HepG2 (cell line): Measurements from ENCODE around the gene CEP68. TPM values are rescaled to one million over a fixed set of nuclear protein-coding genes. Genes with fewer than 3 reads are reported as not detected.
A peak's percentile ranks its signal among the peaks of the same experiment; 100 is the strongest.

Experiments used
- ASH2L ChIP-seq: fragments of 300-600, 200-600 bp; sonication (generic); IDR thresholded peaks from 2 replicates; pipeline ENCODE4 v1.7.0; 2017; ENCODE audit warnings: low read depth, mild to moderate bottlenecking, moderate library complexity, mixed read lengths, low read length; ENCODE audit not compliant: insufficient read length
- CCAR2 ChIP-seq: fragments of 200-400 bp; formaldehyde crosslinking; optimal IDR thresholded peaks from 2 replicates; pipeline ENCODE3; 2018; ENCODE audit warnings: low read depth, mild to moderate bottlenecking, low read length, moderate library complexity
- HNRNPL ChIP-seq: fragments of 200-400 bp; formaldehyde crosslinking; IDR thresholded peaks from 2 replicates; pipeline ENCODE4 v1.6.1; 2017; ENCODE audit warnings: mild to moderate bottlenecking, low read depth, low read length
- KAT8 ChIP-seq: IDR thresholded peaks from 2 replicates; pipeline ENCODE4 v1.6.1; 2016; ENCODE audit warnings: missing genetic modification reagents, missing compliant biosample characterization
- NBN ChIP-seq: fragments of 450-650 bp; conservative IDR thresholded peaks from 2 replicates; pipeline ENCODE4 v1.6.1; 2017
- NFIC ChIP-seq: IDR thresholded peaks from 2 replicates; pipeline ENCODE4 v1.6.1; 2012; ENCODE audit warnings: mild to moderate bottlenecking, low read length, inconsistent platforms
- PRDM4 ChIP-seq: sonication (generic); formaldehyde crosslinking; IDR thresholded peaks from 2 replicates; pipeline ENCODE4 v1.9.0; 2021; ENCODE audit warnings: missing genetic modification reagents, borderline replicate concordance
- SRSF1 ChIP-seq: fragments of 200-400 bp; formaldehyde crosslinking; optimal IDR thresholded peaks from 2 replicates; pipeline ENCODE3; 2017; ENCODE audit warnings: mild to moderate bottlenecking, low read depth, low read length, moderate library complexity
- ZBTB43 ChIP-seq: sonication (generic); formaldehyde crosslinking; conservative IDR thresholded peaks from 2 replicates; pipeline ENCODE4 v1.4.0; 2020; ENCODE audit warnings: missing genetic modification reagents
- ZNF124 ChIP-seq: sonication (generic); formaldehyde crosslinking; IDR thresholded peaks from 2 replicates; pipeline ENCODE4 v1.4.0; 2020; ENCODE audit warnings: missing genetic modification reagents
- ZNF205 ChIP-seq: IDR thresholded peaks from 2 replicates; pipeline ENCODE4 v1.6.1; 2018; ENCODE audit warnings: missing biosample characterization, missing genetic modification reagents
- ZNF264 ChIP-seq: sonication (generic); formaldehyde crosslinking; IDR thresholded peaks from 2 replicates; pipeline ENCODE4 v1.4.0; 2020; ENCODE audit warnings: missing genetic modification reagents
- ZNF431 ChIP-seq: sonication (generic); formaldehyde crosslinking; IDR thresholded peaks from 2 replicates; pipeline ENCODE4 v1.9.0; 2022; ENCODE audit warnings: missing genetic modification reagents, low read depth, mild to moderate bottlenecking, borderline replicate concordance
- ZNF484 ChIP-seq: sonication (generic); formaldehyde crosslinking; IDR thresholded peaks from 2 replicates; pipeline ENCODE4 v1.5.1; 2020; ENCODE audit warnings: mild to moderate bottlenecking, low read depth, missing genetic modification reagents, borderline replicate concordance
- ZNF550 ChIP-seq: sonication (generic); formaldehyde crosslinking; IDR thresholded peaks from 2 replicates; pipeline ENCODE4 v1.4.0; 2020; ENCODE audit warnings: mild to moderate bottlenecking, missing genetic modification reagents, borderline replicate concordance
- ZNF557 ChIP-seq: sonication (generic); formaldehyde crosslinking; IDR thresholded peaks from 2 replicates; pipeline ENCODE4 v1.4.0; 2020; ENCODE audit warnings: missing genetic modification reagents
- ZNF615 ChIP-seq: sonication (generic); formaldehyde crosslinking; IDR thresholded peaks from 2 replicates; pipeline ENCODE4 v1.5.0; 2020; ENCODE audit warnings: mild to moderate bottlenecking, missing genetic modification reagents, borderline replicate concordance
- ZNF777 ChIP-seq: sonication (generic); formaldehyde crosslinking; IDR thresholded peaks from 2 replicates; pipeline ENCODE4 v1.4.0; 2020; ENCODE audit warnings: missing genetic modification reagents
- ZNF790 ChIP-seq: sonication (generic); formaldehyde crosslinking; IDR thresholded peaks from 2 replicates; pipeline ENCODE4 v1.8.0; 2022; ENCODE audit warnings: missing genetic modification reagents, mild to moderate bottlenecking, borderline replicate concordance
- ZSCAN5A ChIP-seq: sonication (generic); formaldehyde crosslinking; IDR thresholded peaks from 2 replicates; pipeline ENCODE4 v1.8.0; 2022; ENCODE audit warnings: mild to moderate bottlenecking, missing genetic modification reagents, borderline replicate concordance
- polyA plus RNA-seq, 8 experiments: library from polyadenylated mRNA; depleted of rRNA in 3 of 8; stranded (reverse) in 7 of 8; unstranded in 1 of 8; fragments of >200 nt; fragmentation: Illumina TruSeq in 4 of 8; extraction: Trizol in 4 of 8; gene quantifications; 2 replicates each; pipeline versions ENCODE4 v1.2.1 to v1.2.3, GENCODE V29; 2011 to 2016; ENCODE audit warnings: low read depth in 4 of 8, missing spikeins in 1 of 8, mixed read lengths in 1 of 8; ENCODE audit not compliant: insufficient read depth in 1 of 8
- total RNA-seq, 5 experiments: library from RNA; depleted of rRNA; stranded (reverse); fragments of >200 nt; fragmentation: Illumina TruSeq; extraction: Trizol; gene quantifications; 2 replicates each; pipeline ENCODE4 v1.2.3, GENCODE V29; 2016; ENCODE audit warnings: low read depth in 1 of 5
- TF ChIP-seq, protein P1 (sequence below): sonication (generic); formaldehyde crosslinking; conservative IDR thresholded peaks from 2 replicates; pipeline ENCODE4 v1.8.0; 2022; ENCODE audit warnings: mild to moderate bottlenecking, moderate library complexity, missing genetic modification reagents

CEP68 gene
- total and polyA plus RNA-seq, 2 of the 13 experiments (the other 11 are each of a cell fraction or from before 2014, with no cell fraction given): 5.7 to 9.3 TPM

DNA sequence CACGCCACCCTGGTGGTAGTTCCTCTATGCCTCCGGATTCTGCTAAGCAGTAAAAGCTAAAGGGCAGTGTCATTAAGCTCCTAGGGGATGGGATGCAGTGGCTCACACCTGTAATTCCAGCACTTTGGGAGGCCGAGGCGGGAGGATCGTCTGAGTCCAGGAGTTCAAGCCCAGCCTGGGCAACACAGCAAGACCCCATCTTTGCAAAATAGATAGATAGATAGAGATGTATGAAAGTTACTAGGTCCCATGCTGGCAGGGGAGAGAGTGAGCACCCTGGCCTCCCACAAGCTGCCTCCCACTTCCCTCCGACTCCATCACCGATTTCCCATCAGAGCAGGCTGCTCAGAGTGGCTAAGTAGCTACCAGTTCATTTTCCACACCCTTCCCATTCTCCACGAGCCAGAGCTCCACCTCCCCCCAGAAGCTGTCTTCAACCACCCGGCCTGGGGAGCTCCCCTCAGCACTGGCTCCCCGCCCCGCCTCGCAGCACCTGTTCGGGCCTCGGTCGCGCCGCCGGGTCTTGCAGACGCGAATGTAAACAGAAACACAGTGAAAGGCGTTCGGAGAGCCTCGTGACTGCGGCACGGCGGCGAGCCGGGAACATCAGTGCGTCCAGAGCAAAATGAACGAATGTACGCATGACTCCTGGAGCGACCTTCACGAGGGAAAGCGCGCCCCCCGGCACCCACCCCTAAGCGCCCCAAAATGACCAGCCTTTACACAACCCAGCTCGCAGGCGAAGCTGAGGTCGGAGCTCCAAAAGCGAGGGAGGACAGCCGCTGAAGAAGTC is 598 bp upstream of the CEP68 start (continued):
- TF ChIP-seq ZNF615 (no peak), SRSF1 (no peak), HNRNPL (no peak), ZNF557 (CRISPR knock-in tag) (0 out of 2 replicates have a peak, but pooled peaks have one; percentile 51), ZNF124 (CRISPR knock-in tag) (no peak; the same call in 1 of the 2 replicates), NFIC (no peak), ZNF777 (CRISPR knock-in tag) (no peak), ZNF431 (CRISPR knock-in tag) (no peak), ZNF484 (CRISPR knock-in tag) (no peak), ZSCAN5A (no peak; the same call in 1 of the 2 replicates), ZNF790 (CRISPR knock-in tag) (no peak), KAT8 (CRISPR knock-in tag) (no peak), ASH2L (peak; percentile 66), NBN (no peak), CCAR2 (no peak), ZBTB43 (CRISPR knock-in tag) (no peak), ZNF264 (no peak), PRDM4 (CRISPR knock-in tag) (no peak), ZNF205 (CRISPR knock-in tag) (peak; percentile 49; the same call in 1 of the 2 replicates), ZNF550 (CRISPR knock-in tag) (no peak)
- TF ChIP-seq, protein P1, sequence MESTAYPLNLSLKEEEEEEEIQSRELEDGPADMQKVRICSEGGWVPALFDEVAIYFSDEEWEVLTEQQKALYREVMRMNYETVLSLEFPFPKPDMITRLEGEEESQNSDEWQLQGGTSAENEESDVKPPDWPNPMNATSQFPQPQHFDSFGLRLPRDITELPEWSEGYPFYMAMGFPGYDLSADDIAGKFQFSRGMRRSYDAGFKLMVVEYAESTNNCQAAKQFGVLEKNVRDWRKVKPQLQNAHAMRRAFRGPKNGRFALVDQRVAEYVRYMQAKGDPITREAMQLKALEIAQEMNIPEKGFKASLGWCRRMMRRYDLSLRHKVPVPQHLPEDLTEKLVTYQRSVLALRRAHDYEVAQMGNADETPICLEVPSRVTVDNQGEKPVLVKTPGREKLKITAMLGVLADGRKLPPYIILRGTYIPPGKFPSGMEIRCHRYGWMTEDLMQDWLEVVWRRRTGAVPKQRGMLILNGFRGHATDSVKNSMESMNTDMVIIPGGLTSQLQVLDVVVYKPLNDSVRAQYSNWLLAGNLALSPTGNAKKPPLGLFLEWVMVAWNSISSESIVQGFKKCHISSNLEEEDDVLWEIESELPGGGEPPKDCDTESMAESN (CRISPR knock-in tag): 0 out of 2 replicates have a peak, but pooled peaks have one; percentile 9
